OCI-M1 (cell line): ENCODE measurements around the gene CSNK2B.
A peak's percentile ranks its signal among the peaks of the same experiment; 100 is the strongest.

Experiments
- DNase-seq: peaks from one replicate; lab custom pipeline; 2025; lab: John Stamatoyannopoulos, UW

CSNK2B gene

GRCh38 chr6:31711233-31711632 is 45.4 kb downstream of the CSNK2B start:
- DNase-seq, result peak; percentile 34

DNA sequence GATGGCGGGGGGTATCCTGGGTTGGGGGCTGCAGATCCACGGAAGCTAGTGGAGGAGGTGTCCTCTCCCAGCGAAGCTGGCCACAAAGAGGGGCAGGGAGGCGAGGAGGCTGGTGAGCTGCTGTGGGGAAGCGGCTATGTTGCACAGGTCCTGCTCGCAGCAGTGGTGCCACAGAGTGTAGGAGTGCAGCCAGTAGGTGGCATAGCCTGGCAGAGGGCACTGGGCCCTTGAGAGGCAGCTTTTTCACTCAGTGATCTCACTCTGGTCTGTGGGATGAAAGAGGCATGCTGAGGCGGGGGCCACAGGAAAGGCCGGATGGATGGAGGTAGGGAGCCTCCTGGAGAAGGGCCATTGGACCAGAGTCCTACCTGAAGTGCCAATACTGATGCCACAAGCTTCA is 46.4 kb downstream of the CSNK2B start:
- no peak for DNase-seq

DNA sequence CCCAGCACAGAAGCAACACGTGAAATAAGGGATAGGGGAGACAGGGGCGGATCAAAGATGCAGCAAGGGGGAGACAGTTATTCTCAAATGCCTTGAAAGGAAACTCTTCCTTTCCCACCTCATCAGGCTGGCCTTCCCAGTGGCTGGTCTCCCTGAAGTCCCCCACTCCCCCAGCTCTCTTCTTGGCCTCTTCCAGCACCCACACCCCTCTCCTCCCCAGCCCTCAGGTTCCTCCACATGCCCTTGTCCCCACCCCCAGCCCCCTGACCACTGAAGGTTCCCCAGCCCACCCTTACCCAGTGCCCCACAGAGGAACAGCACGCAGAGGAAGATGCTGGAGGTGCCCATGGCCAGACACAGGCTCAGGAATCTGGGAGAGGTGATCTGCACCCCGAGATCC is 47.6 kb downstream of the CSNK2B start:
- no peak for DNase-seq

DNA sequence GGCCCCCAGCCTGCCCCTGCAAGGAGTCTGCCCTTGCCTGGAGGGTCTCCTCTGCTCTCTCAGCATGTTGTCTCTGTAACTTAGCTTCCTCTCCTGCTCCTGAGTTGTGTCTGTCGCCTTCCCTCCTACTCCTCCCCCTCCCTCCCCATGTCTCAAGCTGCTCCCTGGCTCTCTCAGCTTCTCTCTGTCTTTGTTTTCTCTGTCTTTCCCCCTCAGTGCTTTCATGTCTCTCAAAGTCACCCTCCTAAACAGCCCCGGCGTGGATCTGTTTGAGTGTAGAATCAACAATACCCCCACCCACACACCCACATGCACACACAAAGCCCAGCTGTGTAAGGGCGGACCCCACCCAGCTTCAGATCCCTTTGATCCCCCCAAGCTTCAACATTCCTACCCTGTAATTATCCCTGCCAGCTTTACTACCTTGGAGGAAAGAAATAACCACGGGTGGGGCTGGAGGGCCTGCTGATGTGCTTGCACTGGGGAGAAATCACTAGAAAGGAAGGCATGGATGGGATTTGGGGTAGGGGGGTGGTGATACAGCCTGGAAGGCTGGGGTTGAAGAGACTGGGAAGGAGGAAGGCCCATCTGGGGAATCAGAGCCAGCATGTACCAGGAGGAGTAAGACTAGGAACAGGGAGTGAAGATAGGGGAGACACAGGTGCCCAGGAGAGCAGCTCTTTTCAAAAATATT is 48.3 kb downstream of the CSNK2B start:
- no peak for DNase-seq

- no peak for DNase-seq
These were observed 49.4 kb downstream of the CSNK2B start, which contains the start of gene LY6G6D for GRCh38 chr6:31715022-31715958. Gene LY6G6D (plus strand): TSS chr6:31715348. CDS start chr6:31715356, 8 bp downstream.

GRCh38 chr6:31717499-31718222 is 51.8 kb downstream of the CSNK2B start:
- DNase-seq, result no peak

DNA sequence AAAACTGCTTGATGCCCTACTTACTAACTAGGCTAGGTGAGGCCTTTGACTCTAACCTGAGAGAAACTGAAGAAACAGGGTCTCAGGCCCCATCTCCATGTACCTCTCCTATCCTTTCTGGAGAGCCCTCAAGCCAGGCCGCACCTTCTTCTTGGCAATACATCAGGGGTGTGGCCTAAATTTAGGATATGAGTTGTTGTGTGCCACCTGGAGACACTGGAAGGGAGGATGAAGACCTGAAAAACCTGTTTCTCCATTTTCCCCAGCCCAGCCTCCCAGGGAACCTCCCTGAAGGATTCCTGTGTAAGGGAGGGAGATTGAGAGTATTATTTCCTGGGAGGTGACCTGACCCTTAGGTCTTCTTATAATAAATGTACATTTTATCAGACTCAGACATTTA is 52.4 kb downstream of the CSNK2B start:
- DNase-seq, result no peak

DNA sequence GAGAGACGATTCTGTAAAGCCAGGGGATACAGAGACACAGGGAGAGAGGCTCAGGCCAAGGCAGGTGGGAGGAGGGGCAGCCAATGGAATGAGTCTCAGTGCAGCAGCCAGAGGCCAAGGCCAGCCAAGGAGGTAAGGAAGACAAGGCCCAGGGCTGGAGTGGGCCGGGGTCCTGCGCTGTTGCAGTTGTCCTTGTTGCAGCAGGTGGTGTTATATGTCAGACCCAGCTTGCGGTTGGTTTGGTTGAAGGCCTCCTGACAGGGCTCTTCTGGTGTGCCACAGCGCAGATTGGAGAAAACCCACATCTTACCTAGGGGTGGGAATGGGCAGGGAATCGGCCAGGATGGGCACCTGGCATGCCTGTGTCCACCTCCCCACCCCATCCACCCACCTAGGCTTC is 53.1 kb downstream of the CSNK2B start:
- DNase-seq, result no peak
